MM.1S (cell line): ENCODE data around the gene C10orf90.

ENCODE experiments used
- EZH2 ChIP-seq: fragments of 300-600 bp; sonication (generic); optimal IDR thresholded peaks from 2 replicates; pipeline ENCODE3; 2017; ENCODE audit warnings: low read depth, mild to moderate bottlenecking, antibody characterized with exemption, low read length, mixed read lengths
- EZH2phosphoT487 ChIP-seq: fragments of 300-600 bp; sonication (generic); IDR thresholded peaks from 2 replicates; pipeline ENCODE4 v1.6.1; 2018; ENCODE audit warnings: antibody characterized with exemption, low read length
- TF ChIP-seq, protein P1 (sequence below): fragments of 300-600 bp; sonication (generic); IDR thresholded peaks from 2 replicates; pipeline ENCODE4 v1.5.1; 2016; ENCODE audit warnings: antibody characterized with exemption, low read length, mixed read lengths

- TF ChIP-seq, protein P1, sequence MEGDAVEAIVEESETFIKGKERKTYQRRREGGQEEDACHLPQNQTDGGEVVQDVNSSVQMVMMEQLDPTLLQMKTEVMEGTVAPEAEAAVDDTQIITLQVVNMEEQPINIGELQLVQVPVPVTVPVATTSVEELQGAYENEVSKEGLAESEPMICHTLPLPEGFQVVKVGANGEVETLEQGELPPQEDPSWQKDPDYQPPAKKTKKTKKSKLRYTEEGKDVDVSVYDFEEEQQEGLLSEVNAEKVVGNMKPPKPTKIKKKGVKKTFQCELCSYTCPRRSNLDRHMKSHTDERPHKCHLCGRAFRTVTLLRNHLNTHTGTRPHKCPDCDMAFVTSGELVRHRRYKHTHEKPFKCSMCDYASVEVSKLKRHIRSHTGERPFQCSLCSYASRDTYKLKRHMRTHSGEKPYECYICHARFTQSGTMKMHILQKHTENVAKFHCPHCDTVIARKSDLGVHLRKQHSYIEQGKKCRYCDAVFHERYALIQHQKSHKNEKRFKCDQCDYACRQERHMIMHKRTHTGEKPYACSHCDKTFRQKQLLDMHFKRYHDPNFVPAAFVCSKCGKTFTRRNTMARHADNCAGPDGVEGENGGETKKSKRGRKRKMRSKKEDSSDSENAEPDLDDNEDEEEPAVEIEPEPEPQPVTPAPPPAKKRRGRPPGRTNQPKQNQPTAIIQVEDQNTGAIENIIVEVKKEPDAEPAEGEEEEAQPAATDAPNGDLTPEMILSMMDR = no peak
- TF ChIP-seq EZH2 (no peak), EZH2phosphoT487 (no peak)
Measured at GRCh38 chr10:126429275-126429674, 241.2 kb downstream of the C10orf90 start.
